Right atrium auricular region (tissue), 2 donors: ENCODE data around the gene PEPD. TPM values are rescaled to one million over a fixed set of nuclear protein-coding genes. Genes with fewer than 3 reads are reported as not detected.
"Not testable (repeated sequence)": the region's sequence is repeated elsewhere in the genome, so short reads cannot be mapped to it uniquely, and the experiment has no call there.

ENCODE experiments used
- DNase-seq: peaks from one replicate; pipeline ENCODE4 v3.0.0-alpha.2; 2019; ENCODE audit warnings: low spot score
- H3K27ac ChIP-seq, 2 donors: fragments of 200-600 bp; sonication (generic); 1 replicate in 1 of 2; 2 replicates in 1 of 2; pipeline ENCODE4 v1.5.1; 2016 to 2019
- H3K27me3 ChIP-seq, 2 donors: fragments of 200-600 bp; sonication (generic); one replicate each; pipeline versions ENCODE4 v1.5.1 to v1.6.0; 2017 to 2019
- H3K36me3 ChIP-seq: fragments of 200-600 bp; sonication (generic); one replicate; pipeline ENCODE4 v1.5.1; 2016
- H3K4me1 ChIP-seq, 2 donors: fragments of 200-600 bp; sonication (generic); one replicate each; pipeline versions ENCODE4 v1.5.1 to v1.6.0; 2017 to 2019
- H3K4me3 ChIP-seq, 2 donors: fragments of 200-600 bp; sonication (generic); 1 replicate in 1 of 2; 2 replicates in 1 of 2; pipeline ENCODE4 v1.5.1; 2017 to 2019; ENCODE audit warnings: mild to moderate bottlenecking in 1 of 2, moderate library complexity in 1 of 2
- H3K9me3 ChIP-seq, 2 donors: fragments of 200-600 bp; sonication (generic); one replicate each; pipeline ENCODE4 v1.5.1; 2019
- CTCF ChIP-seq, 2 donors: fragments of 200-600 bp; sonication (generic); IDR thresholded peaks; one replicate each; pipeline ENCODE4 v1.5.1; 2019; ENCODE audit warnings: antibody characterized with exemption in 2 of 2
- total RNA-seq, 2 donors: library from RNA; depleted of rRNA; stranded (reverse); fragments of >200 nt; gene quantifications; one replicate each; pipeline ENCODE4 v1.1.0, GENCODE V29; 2016

PEPD gene
- total RNA-seq, 2 donors from 2014 or later, result 27.1 to 38.9 TPM

DNA sequence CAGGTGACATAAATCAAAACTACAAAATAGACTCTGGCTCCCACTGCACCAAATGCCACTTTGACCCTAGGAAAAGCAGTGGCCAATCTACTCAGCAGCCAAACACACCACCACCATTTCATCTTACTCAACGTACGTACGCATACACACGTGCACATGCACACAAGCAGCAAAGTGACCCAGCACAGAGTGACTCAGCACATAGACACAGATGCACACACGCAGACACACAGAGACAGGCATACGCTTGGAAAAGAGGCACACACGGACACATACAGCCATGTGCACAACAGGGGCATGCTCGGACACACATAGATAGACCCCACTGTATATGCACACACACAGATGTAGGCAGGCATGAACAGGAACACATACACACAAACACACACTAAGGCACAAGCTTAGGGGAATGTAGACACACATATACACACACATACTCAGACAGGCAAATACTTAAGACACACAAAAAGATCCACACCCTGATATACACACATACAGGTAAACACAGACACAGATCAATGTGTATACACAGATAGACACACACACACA, 37.3 kb downstream of the PEPD start:
- Histone ChIP-seq H3K36me3 (peaks cover 3% of the 10 kb centered on the region), H3K4me1 (peaks cover 0 to 10% of the 10 kb centered on the region in 2 donors), H3K4me3 (no peak overlapping the region), H3K27ac (no peak overlapping the region), H3K27me3 (no peaks in the 10 kb centered on the region), H3K9me3 (peaks cover 0 to 16% of the 10 kb centered on the region in 2 donors)
- TF ChIP-seq CTCF (IDR thresholded peaks at IDR 0.05), result no peak
- no peak for DNase-seq

DNA sequence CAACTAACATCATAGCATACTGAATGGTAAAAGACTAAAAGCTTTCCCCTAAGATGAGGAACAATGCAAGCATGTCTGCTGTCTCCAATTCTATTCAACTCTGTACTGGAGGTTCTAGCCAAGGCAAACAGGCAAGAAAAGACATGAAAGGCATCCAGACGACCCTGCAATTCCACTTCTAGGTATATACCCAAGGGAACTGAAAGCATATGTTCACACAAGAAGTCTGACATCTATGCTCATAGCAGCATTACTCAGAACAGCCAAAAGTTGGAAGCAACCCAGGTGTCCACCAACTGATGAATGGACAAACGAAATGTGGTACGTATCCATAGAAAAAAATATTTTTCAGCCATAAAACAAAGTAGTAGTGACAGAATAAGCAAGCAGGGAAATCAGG, 39.1 kb downstream of the PEPD start:
- Histone ChIP-seq H3K27ac (no peak overlapping the region), H3K4me1 (peaks cover 0 to 10% of the 10 kb centered on the region in 2 donors), H3K4me3 (no peak overlapping the region), H3K27me3 (no peaks in the 10 kb centered on the region), H3K9me3 (peaks cover 0 to 16% of the 10 kb centered on the region in 2 donors), H3K36me3 (peaks cover 7% of the 10 kb centered on the region)
- no peak for TF ChIP-seq CTCF (IDR thresholded peaks at IDR 0.05)
- DNase-seq, result no peak

- peaks cover 10% of the 10 kb centered on the region for H3K36me3 ChIP-seq
- no peaks in the 10 kb centered on the region for H3K27me3 ChIP-seq
- no peak overlapping the region for H3K4me3 ChIP-seq
- DNase-seq, result no peak
- H3K4me1 ChIP-seq, result peaks cover 0 to 4% of the 10 kb centered on the region in 2 donors
- no peak for TF ChIP-seq CTCF (IDR thresholded peaks at IDR 0.05)
- peaks cover 0 to 16% of the 10 kb centered on the region in 2 donors for H3K9me3 ChIP-seq
- no peak overlapping the region for H3K27ac ChIP-seq
Measured at GRCh38 chr19:33481863-33482262, 39.7 kb downstream of the PEPD start.

GRCh38 chr19:33479570-33479969, 42.0 kb downstream of the PEPD start:
- DNase-seq, H3K4me3 ChIP-seq, H3K27me3 ChIP-seq, H3K4me1 ChIP-seq, H3K27ac ChIP-seq: not testable (repeated sequence)
- Histone ChIP-seq H3K9me3 (peaks cover 0 to 16% of the 10 kb centered on the region in 2 donors), H3K36me3 (peaks cover 10% of the 10 kb centered on the region)

- peaks cover 0 to 5% of the 10 kb centered on the region in 2 donors for H3K9me3 ChIP-seq
- no peaks in the 10 kb centered on the region for H3K27me3 ChIP-seq
- H3K27ac ChIP-seq, result no peak overlapping the region
- no peaks in the 10 kb centered on the region for H3K4me1 ChIP-seq
- TF ChIP-seq CTCF (IDR thresholded peaks at IDR 0.05), result no peak
- peaks cover 10% of the 10 kb centered on the region for H3K36me3 ChIP-seq
- H3K4me3 ChIP-seq, result no peak overlapping the region
- DNase-seq, result no peak
Measured at GRCh38 chr19:33477781-33478180, 43.8 kb downstream of the PEPD start.

- H3K4me3 ChIP-seq, result no peak overlapping the region
- H3K27me3 ChIP-seq, result no peaks in the 10 kb centered on the region
- no peak for TF ChIP-seq CTCF (IDR thresholded peaks at IDR 0.05)
- no peak for DNase-seq
- H3K27ac ChIP-seq, result no peak overlapping the region
- no peaks in the 10 kb centered on the region for H3K4me1 ChIP-seq
- H3K9me3 ChIP-seq, result no peaks in the 10 kb centered on the region
- H3K36me3 ChIP-seq, result peaks cover 10% of the 10 kb centered on the region
Measured at GRCh38 chr19:33476151-33476707, 45.4 kb downstream of the PEPD start.
